ENCODE results near the gene OR52N2.

OR52N2 gene

GRCh38 chr11:5833446-5833845, 24.7 kb downstream of the OR52N2 start:
- TF ChIP-seq CTCF (IDR thresholded peaks at IDR 0.05; ENCODE audit: control insufficient read depth, insufficient read depth, low read depth, low read length, missing control alignments), result no peak
- no peak for DNase-seq (ENCODE audit: low read depth)
- no peak overlapping the region for H3K4me3 ChIP-seq (ENCODE audit: control insufficient read depth, low read depth, low read length)

- TF ChIP-seq CTCF (IDR thresholded peaks at IDR 0.05; ENCODE audit: control insufficient read depth, insufficient read depth, low read depth, low read length, missing control alignments), result no peak
- DNase-seq (ENCODE audit: low read depth), result no peak
- H3K4me3 ChIP-seq (ENCODE audit: control insufficient read depth, low read depth, low read length), result no peak overlapping the region
These were observed 29.0 kb downstream of the OR52N2 start for GRCh38 chr11:5837695-5838094.

GRCh38 chr11:5841797-5842196, 33.1 kb downstream of the OR52N2 start, which contains the start of gene OR52E6:
Gene OR52E6 (minus strand): TSS chr11:5841897. CDS start chr11:5841897, 0 bp downstream.
- no peak within 1 kb of the TSS for H3K4me3 ChIP-seq (ENCODE audit: control insufficient read depth, low read depth, low read length)
- no peak for DNase-seq (ENCODE audit: low read depth)
- no peak for TF ChIP-seq CTCF (IDR thresholded peaks at IDR 0.05; ENCODE audit: control insufficient read depth, insufficient read depth, low read depth, low read length, missing control alignments)

- no peak for TF ChIP-seq CTCF (IDR thresholded peaks at IDR 0.05; ENCODE audit: control insufficient read depth, insufficient read depth, low read depth, low read length, missing control alignments)
- no peak overlapping the region for H3K4me3 ChIP-seq (ENCODE audit: control insufficient read depth, low read depth, low read length)
These were observed 38.0 kb downstream of the OR52N2 start for GRCh38 chr11:5846701-5847100.

GRCh38 chr11:5847711-5848110, 39.0 kb downstream of the OR52N2 start:
- DNase-seq (ENCODE audit: low read depth), result no peak

More at GRCh38 chr11:5846701-5847100, 38.0 kb downstream of the OR52N2 start:
- DNase-seq (ENCODE audit: low read depth), result no peak

GRCh38 chr11:5851002-5851401, 42.3 kb downstream of the OR52N2 start:
- DNase-seq (ENCODE audit: low read depth), result no peak
- H3K4me3 ChIP-seq (ENCODE audit: control insufficient read depth, low read depth, low read length), result no peak overlapping the region
- no peak for TF ChIP-seq CTCF (IDR thresholded peaks at IDR 0.05; ENCODE audit: control insufficient read depth, insufficient read depth, low read depth, low read length, missing control alignments)

More at GRCh38 chr11:5847711-5848110, 39.0 kb downstream of the OR52N2 start:
- H3K4me3 ChIP-seq (ENCODE audit: control insufficient read depth, low read depth, low read length), result no peak overlapping the region
- no peak for TF ChIP-seq CTCF (IDR thresholded peaks at IDR 0.05; ENCODE audit: control insufficient read depth, insufficient read depth, low read depth, low read length, missing control alignments)

- DNase-seq (ENCODE audit: low read depth), result no peak
- no peak within 1 kb of the TSS for H3K4me3 ChIP-seq (ENCODE audit: control insufficient read depth, low read depth, low read length)
- TF ChIP-seq CTCF (IDR thresholded peaks at IDR 0.05; ENCODE audit: control insufficient read depth, insufficient read depth, low read depth, low read length, missing control alignments), result no peak
These were observed 48.9 kb downstream of the OR52N2 start, which contains the start of gene OR52E8 for GRCh38 chr11:5857590-5857989. Gene OR52E8 (minus strand): TSS chr11:5857690. CDS start chr11:5857690, 0 bp downstream.

All from AG09309 (cell line).